GM06990 (cell line): ENCODE results near the gene SLX4IP.

Experiments
- DNase-seq: peaks from one replicate; pipeline ENCODE4 v3.0.0-alpha.2; 2011; ENCODE audit not compliant: insufficient read length; ENCODE audit errors: extremely low read depth
- H3K27me3 ChIP-seq: replicated peaks from 2 replicates; pipeline ENCODE4 v1.6.0; 2011; ENCODE audit warnings: low read length; ENCODE audit not compliant: control insufficient read depth, insufficient read depth
- H3K36me3 ChIP-seq: 2 replicates; pipeline ENCODE4 v1.5.1; 2011; ENCODE audit warnings: low read length; ENCODE audit not compliant: control insufficient read depth, insufficient read depth
- H3K4me3 ChIP-seq: replicated peaks from 2 replicates; pipeline ENCODE4 v1.5.1; 2011; ENCODE audit warnings: low read depth, mild to moderate bottlenecking, control low read depth, low read length
- CTCF ChIP-seq: IDR thresholded peaks from 2 replicates; pipeline ENCODE4 v1.5.1; 2011; ENCODE audit warnings: low read length, control low read depth, mild to moderate bottlenecking, inconsistent platforms; ENCODE audit not compliant: insufficient read depth, poor library complexity, severe bottlenecking

Gene SLX4IP

GRCh38 chr20:10555865-10556308, 120.8 kb downstream of the SLX4IP start:
- no peak for DNase-seq
- no peaks in the 10 kb centered on the region; the same call in none of the 2 replicates for H3K36me3 ChIP-seq
- H3K27me3 ChIP-seq, result no peaks in the 10 kb centered on the region
- no peak overlapping the region for H3K4me3 ChIP-seq
- TF ChIP-seq CTCF, result no peak

GRCh38 chr20:10556519-10557083, 121.5 kb downstream of the SLX4IP start:
- H3K36me3 ChIP-seq, result no peaks in the 10 kb centered on the region; the same call in none of the 2 replicates
- no peaks in the 10 kb centered on the region for H3K27me3 ChIP-seq
- TF ChIP-seq CTCF, result no peak
- no peak for DNase-seq
- H3K4me3 ChIP-seq, result no peak overlapping the region

GRCh38 chr20:10557685-10558084, 122.6 kb downstream of the SLX4IP start:
- Histone ChIP-seq H3K27me3 (no peaks in the 10 kb centered on the region), H3K4me3 (no peak overlapping the region), H3K36me3 (no peaks in the 10 kb centered on the region; the same call in none of the 2 replicates)
- TF ChIP-seq CTCF, result no peak
- no peak for DNase-seq

GRCh38 chr20:10558635-10559187, 123.6 kb downstream of the SLX4IP start:
- H3K27me3 ChIP-seq, result no peaks in the 10 kb centered on the region
- TF ChIP-seq CTCF, result no peak
- no peak overlapping the region for H3K4me3 ChIP-seq
- H3K36me3 ChIP-seq, result no peaks in the 10 kb centered on the region; the same call in none of the 2 replicates
- DNase-seq, result peak; percentile 45

- H3K4me3 ChIP-seq, result no peak overlapping the region
- H3K27me3 ChIP-seq, result no peaks in the 10 kb centered on the region
- no peaks in the 10 kb centered on the region; the same call in none of the 2 replicates for H3K36me3 ChIP-seq
- TF ChIP-seq CTCF, result no peak
- no peak for DNase-seq
Observed at GRCh38 chr20:10559266-10559665, 124.2 kb downstream of the SLX4IP start.
